BE2C (cell line): Measurements from ENCODE around the gene ASCL5.

Source experiments
- DNase-seq: peaks from one replicate; pipeline ENCODE4 v3.0.0-alpha.2; 2020
- H3K27me3 ChIP-seq: fragments of 250-450 bp; sonication (Bioruptor Pico); 2 replicates; pipeline ENCODE4 v1.5.1; 2020; ENCODE audit warnings: mild to moderate bottlenecking
- H3K36me3 ChIP-seq: fragments of 250-450 bp; sonication (Bioruptor Pico); 2 replicates; pipeline ENCODE4 v1.5.1; 2020; ENCODE audit warnings: mild to moderate bottlenecking
- H3K4me1 ChIP-seq: fragments of 250-450 bp; sonication (Bioruptor Pico); 2 replicates; pipeline ENCODE4 v1.5.1; 2020
- H3K4me3 ChIP-seq: 2 replicates; pipeline ENCODE4 v1.5.1; 2011; ENCODE audit warnings: low read depth, low read length
- H3K9me3 ChIP-seq: fragments of 250-450 bp; sonication (Bioruptor Pico); 2 replicates; pipeline ENCODE4 v1.5.1; 2020
- CTCF ChIP-seq: IDR thresholded peaks from 2 replicates; pipeline ENCODE4 v1.5.1; 2012; ENCODE audit warnings: mild to moderate bottlenecking, low read depth, low read length

Gene ASCL5

GRCh38 chr1:201105688-201106087 is 21.3 kb downstream of the ASCL5 start:
- Histone ChIP-seq H3K4me1 (peaks cover 6% of the 10 kb centered on the region), H3K27me3 (no peaks in the 10 kb centered on the region), H3K9me3 (no peaks in the 10 kb centered on the region), H3K36me3 (no peaks in the 10 kb centered on the region), H3K4me3 (no peak overlapping the region)
- TF ChIP-seq CTCF, result no peak
- DNase-seq, result no peak

GRCh38 chr1:201104141-201104540 is 22.8 kb downstream of the ASCL5 start:
- DNase-seq, result no peak
- no peak for TF ChIP-seq CTCF
- Histone ChIP-seq H3K9me3 (no peaks in the 10 kb centered on the region), H3K36me3 (no peaks in the 10 kb centered on the region), H3K4me1 (peaks cover 6% of the 10 kb centered on the region), H3K27me3 (no peaks in the 10 kb centered on the region), H3K4me3 (no peak overlapping the region)

DNA sequence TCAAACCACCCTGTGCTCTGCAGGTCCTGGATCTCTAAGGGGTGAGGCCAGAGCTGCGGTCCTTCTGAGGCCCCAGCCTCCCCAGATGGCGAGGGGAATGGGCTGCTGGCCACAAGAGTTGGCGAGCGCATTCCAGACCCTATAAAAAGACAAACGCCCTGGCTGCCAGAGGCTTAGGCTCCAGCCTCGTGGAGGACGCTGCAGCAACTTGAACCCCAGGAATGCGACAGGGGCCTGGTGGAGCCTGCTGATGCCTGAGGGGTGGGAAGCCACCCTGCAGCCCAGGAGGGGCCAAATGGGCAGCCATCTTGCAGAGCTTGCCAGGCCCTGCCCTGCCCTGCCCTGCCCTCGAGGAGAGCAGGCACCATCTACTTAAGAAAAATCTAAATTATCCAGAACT is 23.3 kb downstream of the ASCL5 start:
- DNase-seq, result no peak
- TF ChIP-seq CTCF, result no peak
- Histone ChIP-seq H3K4me3 (no peak overlapping the region), H3K4me1 (peaks cover 6% of the 10 kb centered on the region), H3K9me3 (no peaks in the 10 kb centered on the region), H3K36me3 (no peaks in the 10 kb centered on the region), H3K27me3 (no peaks in the 10 kb centered on the region)

DNA sequence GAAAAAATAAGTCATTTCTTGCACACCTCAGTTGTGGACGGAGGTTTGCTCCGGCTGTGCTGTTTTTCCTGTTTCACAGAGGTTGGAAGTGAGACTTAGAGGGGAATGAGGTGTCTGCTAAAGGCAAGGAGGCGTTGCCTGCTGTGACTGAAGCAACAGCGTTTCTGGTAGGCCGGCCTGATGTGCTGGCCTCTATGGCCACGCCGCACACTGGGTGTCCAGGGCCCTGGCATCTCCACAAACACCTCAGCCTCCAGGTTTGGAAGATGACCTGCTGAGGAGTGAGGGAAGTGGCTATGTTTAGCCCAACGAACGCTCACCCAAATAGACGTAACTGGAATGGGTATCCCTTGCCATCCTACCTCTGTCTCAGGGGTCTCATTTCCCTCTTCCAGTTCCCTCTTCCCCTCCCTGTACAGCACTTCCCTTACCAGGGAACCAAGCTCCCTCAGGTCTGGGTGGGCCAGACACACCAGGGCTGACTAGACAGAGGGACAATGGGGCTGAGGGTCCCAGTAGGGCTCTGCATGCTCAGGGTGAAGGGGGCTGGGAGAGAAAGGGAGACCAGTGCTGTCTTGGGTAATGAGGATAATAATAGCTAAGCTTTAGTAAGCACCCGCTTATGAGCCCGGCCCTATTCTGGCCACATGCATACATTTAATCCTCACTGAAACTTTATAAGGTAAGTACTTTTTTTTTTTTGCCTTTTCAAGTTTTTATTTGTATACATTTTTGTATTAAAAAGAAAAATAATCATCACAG is 26.6 kb downstream of the ASCL5 start:
- Histone ChIP-seq H3K27me3 (no peaks in the 10 kb centered on the region), H3K4me1 (peaks cover 6% of the 10 kb centered on the region)

GRCh38 chr1:201098992-201099677 is 27.8 kb downstream of the ASCL5 start:
- no peak overlapping the region for H3K4me3 ChIP-seq
- TF ChIP-seq CTCF, result no peak
- peaks cover 5% of the 10 kb centered on the region for H3K4me1 ChIP-seq
- H3K27me3 ChIP-seq, result no peaks in the 10 kb centered on the region
- DNase-seq, result no peak
- no peaks in the 10 kb centered on the region for H3K9me3 ChIP-seq
- no peaks in the 10 kb centered on the region for H3K36me3 ChIP-seq

More for the DNA sequence above, 26.6 kb downstream of the ASCL5 start:
- DNase-seq, result no peak
- Histone ChIP-seq H3K9me3 (no peaks in the 10 kb centered on the region), H3K36me3 (no peaks in the 10 kb centered on the region), H3K4me3 (no peak overlapping the region)
- TF ChIP-seq CTCF, result no peak
